Hypothalamus (tissue), 51 donors: ENCODE data around the gene TESK2.

Experiments used
- DNase-seq, 51 donors: peaks; one replicate each; lab custom pipeline; 2025; lab: John Stamatoyannopoulos, UW

The TESK2 gene

GRCh38 chr1:45345014-45345413 lies 145.9 kb downstream of the TESK2 start:
- no peak for DNase-seq

- DNase-seq = no peak
Measured at GRCh38 chr1:45344499-45344898, 146.5 kb downstream of the TESK2 start.

- peak in 2 of 51 donors; percentile 24 to 74 for DNase-seq
Measured at GRCh38 chr1:45340816-45341466, 150.0 kb downstream of the TESK2 start.

GRCh38 chr1:45339789-45340558 lies 151.0 kb downstream of the TESK2 start, which contains the start of the genes MUTYH and TOE1:
MUTYH (minus strand) TSS chr1:45340440; CDS start chr1:45334505, 5,935 bp downstream.
TOE1 (plus strand) TSS chr1:45340170; CDS start chr1:45340253, 83 bp downstream.
- peak; percentile 44 to 93 (median 81) for DNase-seq

- DNase-seq = no peak
Measured at GRCh38 chr1:45337630-45338325, 153.2 kb downstream of the TESK2 start.

GRCh38 chr1:45335855-45336324 lies 155.1 kb downstream of the TESK2 start:
- DNase-seq = no peak

GRCh38 chr1:45334308-45335245 lies 156.4 kb downstream of the TESK2 start:
- peak in 9 of 51 donors; percentile 2 to 30 (median 23) for DNase-seq

- DNase-seq = no peak
Measured at GRCh38 chr1:45332346-45332720, 158.6 kb downstream of the TESK2 start.

- DNase-seq = no peak
Measured at GRCh38 chr1:45331436-45332345, 159.3 kb downstream of the TESK2 start.

GRCh38 chr1:45329445-45329844 lies 161.5 kb downstream of the TESK2 start:
- DNase-seq = no peak

GRCh38 chr1:45328680-45329079 lies 162.3 kb downstream of the TESK2 start:
- no peak for DNase-seq

GRCh38 chr1:45327644-45328515 lies 163.1 kb downstream of the TESK2 start:
- DNase-seq = peak in 4 of 51 donors; percentile 7 to 22 (median 10)

GRCh38 chr1:45326627-45327623 lies 164.0 kb downstream of the TESK2 start, which contains the start of gene HPDL:
HPDL (plus strand) TSS chr1:45326895; CDS start chr1:45327149, 254 bp downstream.
- DNase-seq = peak in 47 of 51 donors; percentile 16 to 89 (median 72)

GRCh38 chr1:45325851-45326506 lies 165.0 kb downstream of the TESK2 start:
- DNase-seq = peak in 9 of 51 donors; percentile 5 to 30 (median 22)

GRCh38 chr1:45322486-45323040 lies 168.4 kb downstream of the TESK2 start:
- DNase-seq = no peak

GRCh38 chr1:45321444-45321843 lies 169.5 kb downstream of the TESK2 start:
- no peak for DNase-seq
